SH-SY5Y (cell line): Measurements from ENCODE around the gene PSTK.

ENCODE experiments used
- GATA2 ChIP-seq: IDR thresholded peaks from 2 replicates; pipeline ENCODE4 v1.6.1; 2011; ENCODE audit warnings: mild to moderate bottlenecking, low read depth, low read length
- GATA3 ChIP-seq: IDR thresholded peaks from 2 replicates; pipeline ENCODE4 v1.6.1; 2011; ENCODE audit warnings: low read depth, mild to moderate bottlenecking, low read length, moderate library complexity

- no peak for TF ChIP-seq GATA2
- TF ChIP-seq GATA3 = no peak
Measured at GRCh38 chr10:123039632-123039930, 59.4 kb downstream of the PSTK start.
